GM12874 (cell line): Measurements from ENCODE around the gene FAM117B.

Experiments
- CTCF ChIP-seq: IDR thresholded peaks from 2 replicates; pipeline ENCODE4 v1.5.1; 2011; ENCODE audit warnings: low read depth, mild to moderate bottlenecking, control low read depth, low read length, moderate library complexity; ENCODE audit not compliant: insufficient read depth

FAM117B gene

GRCh38 chr2:202689459-202689858, 54.7 kb downstream of the FAM117B start:
- no peak for TF ChIP-seq CTCF

GRCh38 chr2:202689898-202690297, 55.1 kb downstream of the FAM117B start:
- no peak for TF ChIP-seq CTCF

GRCh38 chr2:202690321-202690900, 55.6 kb downstream of the FAM117B start:
- no peak for TF ChIP-seq CTCF

DNA sequence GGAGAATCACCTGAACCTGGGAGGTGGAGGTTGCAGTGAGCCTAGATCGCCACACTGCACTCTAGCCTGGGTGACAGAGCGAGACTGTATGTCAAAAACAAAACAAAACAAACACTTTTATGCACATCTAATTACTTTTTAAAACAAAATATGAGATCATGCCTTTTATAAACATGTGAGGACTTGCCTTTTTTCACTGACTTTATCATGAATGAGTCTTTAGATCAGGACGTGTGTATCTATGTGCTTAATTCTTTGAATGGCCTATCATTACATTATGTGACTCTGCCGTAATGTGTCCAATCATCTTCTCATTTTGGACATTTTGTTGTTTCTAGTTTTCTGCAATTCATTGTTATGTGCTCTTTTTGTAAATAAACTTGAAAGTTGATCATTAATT, 58.7 kb downstream of the FAM117B start:
- TF ChIP-seq CTCF: no peak

DNA sequence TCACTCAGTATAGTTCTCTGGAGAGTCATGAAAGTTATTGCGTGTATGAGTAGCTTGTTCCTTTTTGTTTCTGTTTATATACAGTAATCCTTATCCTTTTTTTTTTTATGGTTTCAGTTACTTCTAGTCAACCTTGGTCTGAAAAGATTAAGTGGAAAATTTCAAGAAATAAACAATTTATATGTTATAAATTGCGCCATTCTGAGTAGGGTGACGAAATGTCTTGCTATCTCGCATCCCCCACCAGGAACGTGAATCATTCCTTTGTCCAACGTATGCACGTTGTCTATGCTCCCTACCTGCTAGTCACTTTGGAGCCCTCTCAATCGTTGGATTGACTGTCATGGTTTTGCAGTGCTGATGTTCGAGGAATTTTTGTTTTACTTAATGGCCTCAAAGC, 60.4 kb downstream of the FAM117B start:
- TF ChIP-seq CTCF: no peak

DNA sequence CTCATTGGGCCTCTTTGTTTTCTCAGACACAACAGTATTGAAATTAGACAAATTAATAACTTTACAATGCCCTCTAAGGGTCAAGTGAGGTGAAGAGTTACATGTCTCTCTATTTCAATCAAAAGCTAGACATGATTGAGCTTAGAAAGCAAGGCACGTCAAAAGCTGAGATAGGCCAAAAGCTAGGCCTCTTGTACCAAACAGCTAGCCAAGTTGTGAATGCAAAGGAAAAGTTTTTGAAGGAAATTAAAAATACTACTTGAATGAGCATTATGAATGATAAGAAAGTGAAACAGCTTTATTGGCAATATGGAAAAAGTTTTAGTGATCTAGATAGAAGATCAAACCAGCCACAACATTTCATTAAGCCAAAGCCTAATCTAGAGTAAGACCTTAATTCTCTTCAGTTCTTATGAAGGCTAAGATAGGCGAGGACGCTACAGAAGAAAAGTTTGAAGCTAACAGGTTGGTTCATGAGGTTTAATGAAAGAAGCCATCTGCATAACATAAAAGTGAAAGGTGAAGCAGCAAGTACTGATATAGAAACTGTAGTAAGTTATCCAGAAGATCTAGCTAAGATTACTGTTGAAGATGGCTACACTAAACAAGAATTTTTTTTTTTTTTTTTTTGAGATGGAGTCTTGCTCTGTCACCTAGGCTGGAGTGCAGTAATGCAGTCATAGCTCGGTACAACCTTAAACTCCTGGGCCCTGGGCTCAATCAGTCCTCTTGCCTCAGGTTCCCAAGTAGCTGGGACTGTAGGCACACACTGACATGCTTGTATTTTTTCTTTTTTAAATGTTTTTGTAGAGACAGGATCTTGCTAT, 65.5 kb downstream of the FAM117B start:
- TF ChIP-seq CTCF: no peak

- no peak for TF ChIP-seq CTCF
These were observed 68.3 kb downstream of the FAM117B start for GRCh38 chr2:202703091-202703490.
